Fibroblast of the aortic adventitia (primary cell): ENCODE results near the gene PDE12. TPM values are rescaled to one million over a fixed set of nuclear protein-coding genes. Genes with fewer than 3 reads are reported as not detected.

Experiments used
- DNase-seq: peaks from one replicate; pipeline ENCODE4 v3.0.0-alpha.2; 2010; ENCODE audit warnings: low read depth
- H3K4me3 ChIP-seq: 2 replicates; pipeline ENCODE4 v1.5.1; 2011; ENCODE audit warnings: low read depth, mild to moderate bottlenecking, control low read depth, low read length, moderate library complexity
- CTCF ChIP-seq: IDR thresholded peaks from 2 replicates; pipeline ENCODE4 v1.5.1; 2011; ENCODE audit warnings: mild to moderate bottlenecking, low read length, control low read depth, inconsistent platforms; ENCODE audit not compliant: insufficient read depth
- total RNA-seq: library from RNA; depleted of rRNA; stranded (reverse); fragments of >200 nt; gene quantifications from 2 replicates; pipeline ENCODE4 v1.2.3, GENCODE V29; 2012; ENCODE audit warnings: low replicate concordance

Gene PDE12
- total RNA-seq, 1 donor = 21.0 TPM

- DNase-seq = peak; percentile 47
- no peak overlapping the region for H3K4me3 ChIP-seq
- TF ChIP-seq CTCF = no peak
These were observed 3.5 kb downstream of the PDE12 start for GRCh38 chr3:57559526-57559925.

- no peak for DNase-seq
- no peak overlapping the region for H3K4me3 ChIP-seq
- TF ChIP-seq CTCF = no peak
These were observed 13.9 kb downstream of the PDE12 start for GRCh38 chr3:57569859-57570450.

- no peak for DNase-seq
- TF ChIP-seq CTCF = no peak
- H3K4me3 ChIP-seq = no peak overlapping the region
These were observed 14.8 kb downstream of the PDE12 start for GRCh38 chr3:57570878-57571277.

- no peak for TF ChIP-seq CTCF
- no peak overlapping the region for H3K4me3 ChIP-seq
These were observed 16.0 kb downstream of the PDE12 start for GRCh38 chr3:57572096-57572495.

GRCh38 chr3:57575966-57576626 lies 20.0 kb downstream of the PDE12 start:
- no peak overlapping the region for H3K4me3 ChIP-seq
- no peak for DNase-seq
- no peak for TF ChIP-seq CTCF

More at GRCh38 chr3:57572096-57572495, 16.0 kb downstream of the PDE12 start:
- no peak for DNase-seq

- no peak for TF ChIP-seq CTCF
- no peak overlapping the region for H3K4me3 ChIP-seq
- DNase-seq = no peak
These were observed 21.7 kb downstream of the PDE12 start for GRCh38 chr3:57577801-57578200.
